KOPT-K1 (cell line): ENCODE measurements around the gene TSC22D1.
"Not testable (repeated sequence)": the region's sequence is repeated elsewhere in the genome, so short reads cannot be mapped to it uniquely, and the experiment has no call there.

Experiments
- H3K27ac ChIP-seq: fragments of 200-600 bp; sonication (generic); 2 replicates; pipeline ENCODE4 v1.5.1; 2016; ENCODE audit warnings: antibody characterized with exemption, mild to moderate bottlenecking, low read depth, low read length; ENCODE audit not compliant: poor library complexity, severe bottlenecking
- H3K36me3 ChIP-seq: fragments of 200-600 bp; sonication (generic); 2 replicates; pipeline ENCODE4 v1.5.1; 2017; ENCODE audit warnings: antibody characterized with exemption, mild to moderate bottlenecking, low read length, moderate library complexity; ENCODE audit not compliant: insufficient read depth
- H3K9me3 ChIP-seq: fragments of 200-600 bp; sonication (generic); 2 replicates; pipeline ENCODE4 v1.5.1; 2017; ENCODE audit warnings: antibody characterized with exemption, low read length, mild to moderate bottlenecking; ENCODE audit not compliant: insufficient read depth, poor library complexity, severe bottlenecking

Gene TSC22D1

GRCh38 chr13:44458313-44458975 is 117.7 kb downstream of the TSC22D1 start:
- no peaks in the 10 kb centered on the region for H3K36me3 ChIP-seq

GRCh38 chr13:44456212-44456611 is 119.9 kb downstream of the TSC22D1 start:
- not testable (repeated sequence) for H3K36me3 ChIP-seq, H3K27ac ChIP-seq
- peaks cover 22% of the 10 kb centered on the region for H3K9me3 ChIP-seq

More at GRCh38 chr13:44458313-44458975, 117.7 kb downstream of the TSC22D1 start:
- Histone ChIP-seq H3K9me3 (peaks cover 22% of the 10 kb centered on the region), H3K27ac (no peak overlapping the region)

- Histone ChIP-seq H3K36me3 (no peaks in the 10 kb centered on the region), H3K27ac (no peak overlapping the region), H3K9me3 (peaks cover 22% of the 10 kb centered on the region)
Observed at GRCh38 chr13:44455769-44456168, 120.4 kb downstream of the TSC22D1 start.

- H3K27ac ChIP-seq, result no peak overlapping the region
- no peaks in the 10 kb centered on the region for H3K36me3 ChIP-seq
- peaks cover 11% of the 10 kb centered on the region for H3K9me3 ChIP-seq
Observed at GRCh38 chr13:44453881-44454280, 122.2 kb downstream of the TSC22D1 start.

GRCh38 chr13:44453069-44453468 is 123.1 kb downstream of the TSC22D1 start:
- Histone ChIP-seq H3K36me3 (no peaks in the 10 kb centered on the region), H3K9me3 (peaks cover 6% of the 10 kb centered on the region), H3K27ac (no peak overlapping the region)

GRCh38 chr13:44452418-44452817 is 123.7 kb downstream of the TSC22D1 start:
- peaks cover 6% of the 10 kb centered on the region for H3K9me3 ChIP-seq
- H3K36me3 ChIP-seq, result no peaks in the 10 kb centered on the region
- no peak overlapping the region for H3K27ac ChIP-seq

- H3K9me3 ChIP-seq, result peaks cover 6% of the 10 kb centered on the region
- no peak overlapping the region for H3K27ac ChIP-seq
- no peaks in the 10 kb centered on the region for H3K36me3 ChIP-seq
Observed at GRCh38 chr13:44451651-44452050, 124.5 kb downstream of the TSC22D1 start.

- Histone ChIP-seq H3K9me3 (peaks cover 2% of the 10 kb centered on the region), H3K27ac (no peak overlapping the region), H3K36me3 (no peaks in the 10 kb centered on the region)
Observed at GRCh38 chr13:44451126-44451525, 125.0 kb downstream of the TSC22D1 start.

GRCh38 chr13:44449999-44450821 is 125.9 kb downstream of the TSC22D1 start:
- H3K9me3 ChIP-seq, result no peaks in the 10 kb centered on the region
- no peaks in the 10 kb centered on the region for H3K36me3 ChIP-seq
- H3K27ac ChIP-seq, result no peak overlapping the region

GRCh38 chr13:44448875-44449274 is 127.3 kb downstream of the TSC22D1 start:
- H3K36me3 ChIP-seq, result no peaks in the 10 kb centered on the region
- no peaks in the 10 kb centered on the region for H3K9me3 ChIP-seq
- no peak overlapping the region for H3K27ac ChIP-seq

GRCh38 chr13:44448373-44448772 is 127.8 kb downstream of the TSC22D1 start:
- no peaks in the 10 kb centered on the region for H3K9me3 ChIP-seq
- no peak overlapping the region for H3K27ac ChIP-seq
- no peaks in the 10 kb centered on the region for H3K36me3 ChIP-seq

- Histone ChIP-seq H3K27ac (no peak overlapping the region), H3K9me3 (no peaks in the 10 kb centered on the region), H3K36me3 (no peaks in the 10 kb centered on the region)
Observed at GRCh38 chr13:44447783-44448321, 128.3 kb downstream of the TSC22D1 start.

- Histone ChIP-seq H3K9me3 (no peaks in the 10 kb centered on the region), H3K27ac (no peak overlapping the region), H3K36me3 (no peaks in the 10 kb centered on the region)
Observed at GRCh38 chr13:44440046-44440608, 136.0 kb downstream of the TSC22D1 start.

GRCh38 chr13:44439452-44440024 is 136.6 kb downstream of the TSC22D1 start:
- no peaks in the 10 kb centered on the region for H3K9me3 ChIP-seq
- peaks cover 4% of the 10 kb centered on the region for H3K36me3 ChIP-seq
- no peak overlapping the region for H3K27ac ChIP-seq

GRCh38 chr13:44438234-44438579 is 137.9 kb downstream of the TSC22D1 start:
- no peak overlapping the region for H3K27ac ChIP-seq
- H3K36me3 ChIP-seq, result peaks cover 17% of the 10 kb centered on the region
- H3K9me3 ChIP-seq, result no peaks in the 10 kb centered on the region
